Endothelial cell of umbilical vein (primary cell): Measurements from ENCODE around the gene TULP4. TPM values are rescaled to one million over a fixed set of nuclear protein-coding genes. Genes with fewer than 3 reads are reported as not detected.
A peak's percentile ranks its signal among the peaks of the same experiment; 100 is the strongest.

Experiments used
- BruUV-seq: library from RNA; stranded (reverse); fragments of 400-500 nt; replicated peaks from 2 replicates; lab custom pipeline; 2021; lab: Mats Ljungman, UMichigan
- CTCF ChIA-PET: fragments of 300-600, 350-600 bp; sonication (Branson Sonifier 250); formaldehyde crosslinking; loops from one replicate; lab custom pipeline; 2021; ENCODE audit warnings: antibody characterized with exemption, inconsistent platforms; lab: Charles Lee
- POLR2A ChIA-PET: fragments of 300-600, 350-600 bp; sonication (Branson Sonifier 250); formaldehyde crosslinking; loops from one replicate; lab custom pipeline; 2021; ENCODE audit warnings: antibody characterized with exemption, inconsistent platforms; lab: Charles Lee
- DNase-seq: peaks from one replicate; pipeline ENCODE4 v3.0.0-alpha.2; 2011; ENCODE audit warnings: low read depth, low spot score
- FAIRE-seq: peaks from 2 replicates; lab custom pipeline; 2011; peaks lifted over from hg19 to GRCh38; lab: Jason Lieb, UNC
- H2AFZ ChIP-seq: 2 replicates; pipeline ENCODE4 v1.6.0; 2012; ENCODE audit warnings: low read depth, low read length, control low read depth, inconsistent platforms
- H3K27ac ChIP-seq: 2 replicates; pipeline ENCODE4 v1.5.1; 2011; ENCODE audit warnings: low read depth, mild to moderate bottlenecking, control low read depth, low read length, moderate library complexity; ENCODE audit not compliant: insufficient read depth
- H3K27me3 ChIP-seq, 2 experiments: 2 replicates each; pipeline versions ENCODE4 v1.6.0 to v1.6.1; 2011; ENCODE audit warnings: low read length in 2 of 2, mixed read lengths in 1 of 2; ENCODE audit not compliant: control insufficient read depth in 2 of 2, insufficient read depth in 2 of 2
- H3K36me3 ChIP-seq, 2 experiments: 2 replicates in 1 of 2; 3 replicates in 1 of 2; pipeline ENCODE4 v1.5.1; 2011; ENCODE audit warnings: low read length in 2 of 2, mild to moderate bottlenecking in 1 of 2, moderate library complexity in 1 of 2; ENCODE audit not compliant: control insufficient read depth in 2 of 2, insufficient read depth in 2 of 2; ENCODE audit errors: extremely low read depth in 1 of 2
- H3K4me1 ChIP-seq: 3 replicates; pipeline ENCODE4 v1.5.1; 2011; ENCODE audit warnings: mild to moderate bottlenecking, low read length; ENCODE audit not compliant: control insufficient read depth, insufficient read depth; ENCODE audit errors: extremely low read depth
- H3K4me2 ChIP-seq: 2 replicates; pipeline ENCODE4 v1.6.1; 2011; ENCODE audit warnings: low read length, control low read depth, mixed read lengths; ENCODE audit not compliant: insufficient read depth
- H3K4me3 ChIP-seq, 3 experiments: fragments of 200-600 bp in 1 of 3; sonication (generic), shearing (Covaris generic) in 1 of 3; replicated peaks in 1 of 3; 2 replicates each; pipeline ENCODE4 v1.5.1; 2011 to 2016; ENCODE audit warnings: control low read depth in 3 of 3, low read length in 3 of 3, mild to moderate bottlenecking in 2 of 3, inconsistent platforms in 1 of 3, low read depth in 1 of 3, moderate library complexity in 1 of 3; ENCODE audit not compliant: insufficient read depth in 1 of 3
- H3K79me2 ChIP-seq: 2 replicates; pipeline ENCODE4 v1.6.0; 2012; ENCODE audit warnings: low read length, inconsistent platforms; ENCODE audit not compliant: control insufficient read depth, insufficient read depth
- H3K9ac ChIP-seq: replicated peaks from 2 replicates; pipeline ENCODE3; 2011; ENCODE audit warnings: low read length, control low read depth; ENCODE audit not compliant: insufficient read depth; ENCODE audit errors: extremely low read depth
- H3K9me1 ChIP-seq: replicated peaks from 3 replicates; pipeline ENCODE4 v1.6.0; 2011; ENCODE audit warnings: mild to moderate bottlenecking, low read length; ENCODE audit not compliant: control insufficient read depth, insufficient read depth; ENCODE audit errors: extremely low read depth
- H3K9me3 ChIP-seq: replicated peaks from 2 replicates; pipeline ENCODE4 v1.5.1; 2012; ENCODE audit warnings: low read length, inconsistent platforms; ENCODE audit not compliant: control insufficient read depth, insufficient read depth
- H4K20me1 ChIP-seq: replicated peaks from 2 replicates; pipeline ENCODE3; 2011; ENCODE audit warnings: mild to moderate bottlenecking, low read length; ENCODE audit not compliant: control insufficient read depth, insufficient read depth; ENCODE audit errors: extremely low read depth
- EZH2 ChIP-seq: IDR thresholded peaks from 2 replicates; pipeline ENCODE4 v1.6.1; 2012; ENCODE audit warnings: borderline replicate concordance, low read depth, mild to moderate bottlenecking, moderate library complexity, low read length, inconsistent platforms; ENCODE audit not compliant: severe bottlenecking
- FOS ChIP-seq: IDR thresholded peaks from 2 replicates; pipeline ENCODE4 v1.6.1; 2011; ENCODE audit warnings: mild to moderate bottlenecking, low read length, moderate library complexity, borderline replicate concordance; ENCODE audit not compliant: insufficient read depth
- GATA2 ChIP-seq: IDR thresholded peaks from 2 replicates; pipeline ENCODE4 v1.7.0; 2011; ENCODE audit warnings: low read depth, mild to moderate bottlenecking, moderate library complexity, mixed read lengths, low read length; ENCODE audit not compliant: insufficient read length, insufficient read depth
- JUN ChIP-seq: IDR thresholded peaks from 2 replicates; pipeline ENCODE4 v1.6.1; 2011; ENCODE audit warnings: borderline replicate concordance, low read depth; ENCODE audit not compliant: insufficient read length, insufficient read depth
- MYC ChIP-seq: IDR thresholded peaks from one replicate; pipeline ENCODE4 v1.6.1; 2011; ENCODE audit warnings: mild to moderate bottlenecking, low read depth, low read length
- POLR2A ChIP-seq: IDR thresholded peaks from 2 replicates; pipeline ENCODE4 v1.6.1; 2012; ENCODE audit warnings: low read depth, mild to moderate bottlenecking, control low read depth, low read length
- dilution Hi-C: fragments of 300-500 bp; cut with MboI; formaldehyde crosslinking; loops from one replicate; pipeline ENCODE4 v1.15.0; 2019; ENCODE audit warnings: low sequenced_read_pairs; ENCODE audit not compliant: extremely low pct_ligation_motif_present
- intact Hi-C: fragments of 100-400 bp; cut with micrococcal nuclease; formaldehyde crosslinking; loops from one replicate; pipeline ENCODE4 v1.10.0; 2022
- polyA plus RNA-seq, 4 experiments: library from polyadenylated mRNA; depleted of rRNA in 3 of 4; stranded (reverse) in 3 of 4; unstranded in 1 of 4; fragments of >200 nt; gene quantifications; 2 replicates each; pipeline versions ENCODE4 v1.2.1 to v1.2.3, GENCODE V29; 2011 to 2012; ENCODE audit warnings: missing spikeins in 1 of 4
- total RNA-seq: library from RNA; stranded (reverse); gene quantifications from 2 replicates; pipeline ENCODE4 v1.2.3, GENCODE V29; 2021
- TF ChIP-seq, protein P1 (sequence below): IDR thresholded peaks from 2 replicates; pipeline ENCODE4 v1.6.1; 2011; ENCODE audit not compliant: insufficient read depth, insufficient read length
- TF ChIP-seq, protein P2 (sequence below), 2 donors: IDR thresholded peaks; 1 replicate in 1 of 2; 2 replicates in 1 of 2; pipeline ENCODE4 v1.5.1; 2011; ENCODE audit warnings: low read length in 2 of 2, mild to moderate bottlenecking in 2 of 2, moderate library complexity in 2 of 2, control low read depth in 1 of 2, inconsistent platforms in 1 of 2, low read depth in 1 of 2; ENCODE audit not compliant: insufficient read depth in 1 of 2; ENCODE audit errors: extremely low read depth in 1 of 2

The TULP4 gene
- total and polyA plus RNA-seq, 2 donors (not counting 3 experiments of a cell fraction or from before 2014, with no cell fraction given) = 10.8 to 55.1 TPM

DNA sequence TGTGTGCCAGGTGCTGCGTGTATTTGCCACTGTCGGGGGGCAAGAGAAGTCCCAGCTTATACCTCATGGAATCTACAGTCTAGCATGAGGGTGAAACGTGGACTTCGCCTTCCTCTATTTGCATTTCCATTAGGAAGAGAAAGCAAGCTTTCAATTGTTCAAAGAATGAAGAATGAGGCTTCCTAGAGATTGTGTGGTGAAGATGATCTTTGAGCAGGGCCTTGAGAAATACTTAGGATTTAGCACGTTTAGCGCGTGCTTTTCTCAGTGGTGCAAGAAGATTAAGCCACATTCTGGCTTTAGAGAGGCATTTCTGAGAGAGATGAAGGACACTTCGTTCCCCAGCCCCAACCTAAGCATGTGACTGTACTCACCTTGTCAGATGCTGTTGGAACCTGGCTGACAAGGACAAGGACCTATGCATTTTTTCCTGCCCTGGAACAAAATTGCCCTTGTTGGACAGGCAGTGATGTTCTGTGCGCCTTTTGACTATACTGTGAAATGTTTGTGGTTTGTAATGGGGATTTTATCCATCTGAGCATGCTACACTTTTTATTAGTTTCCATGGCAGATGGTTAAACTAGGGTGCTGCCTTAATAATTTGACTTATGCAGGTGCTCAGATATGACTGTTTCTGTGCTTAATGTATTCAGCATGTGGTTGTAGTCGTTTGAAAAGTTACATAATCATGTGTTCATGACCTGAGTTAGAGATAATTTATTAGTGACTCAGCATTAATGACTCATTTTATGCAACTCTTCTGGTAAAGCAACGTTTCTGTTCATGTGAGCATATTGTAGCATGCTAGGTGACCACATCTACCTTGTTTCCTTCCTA lies 10.7 kb downstream of the TULP4 start:
- Histone ChIP-seq H3K9me3 (no peaks in the 10 kb centered on the region), H3K36me3 (no peaks in the 10 kb centered on the region), H3K4me2 (no peak overlapping the region), H3K4me1 (peaks cover 24% of the 10 kb centered on the region), H3K27ac (no peak overlapping the region), H4K20me1 (peaks cover 2% of the 10 kb centered on the region), H3K79me2 (peaks cover 31% of the 10 kb centered on the region), H3K9ac (no peak overlapping the region), H2AFZ (no peak overlapping the region), H3K27me3 (no peaks in the 10 kb centered on the region), H3K4me3 (no peak overlapping the region), H3K9me1 (no peaks in the 10 kb centered on the region)
- no TSS peak for BruUV-seq
- TF ChIP-seq GATA2 (no peak), MYC (no peak), JUN (peak; percentile 52), POLR2A (no peak), EZH2 (no peak), FOS (peak; percentile 67)
- TF ChIP-seq, protein P1, sequence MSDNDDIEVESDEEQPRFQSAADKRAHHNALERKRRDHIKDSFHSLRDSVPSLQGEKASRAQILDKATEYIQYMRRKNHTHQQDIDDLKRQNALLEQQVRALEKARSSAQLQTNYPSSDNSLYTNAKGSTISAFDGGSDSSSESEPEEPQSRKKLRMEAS = no peak
- TF ChIP-seq, protein P2, sequence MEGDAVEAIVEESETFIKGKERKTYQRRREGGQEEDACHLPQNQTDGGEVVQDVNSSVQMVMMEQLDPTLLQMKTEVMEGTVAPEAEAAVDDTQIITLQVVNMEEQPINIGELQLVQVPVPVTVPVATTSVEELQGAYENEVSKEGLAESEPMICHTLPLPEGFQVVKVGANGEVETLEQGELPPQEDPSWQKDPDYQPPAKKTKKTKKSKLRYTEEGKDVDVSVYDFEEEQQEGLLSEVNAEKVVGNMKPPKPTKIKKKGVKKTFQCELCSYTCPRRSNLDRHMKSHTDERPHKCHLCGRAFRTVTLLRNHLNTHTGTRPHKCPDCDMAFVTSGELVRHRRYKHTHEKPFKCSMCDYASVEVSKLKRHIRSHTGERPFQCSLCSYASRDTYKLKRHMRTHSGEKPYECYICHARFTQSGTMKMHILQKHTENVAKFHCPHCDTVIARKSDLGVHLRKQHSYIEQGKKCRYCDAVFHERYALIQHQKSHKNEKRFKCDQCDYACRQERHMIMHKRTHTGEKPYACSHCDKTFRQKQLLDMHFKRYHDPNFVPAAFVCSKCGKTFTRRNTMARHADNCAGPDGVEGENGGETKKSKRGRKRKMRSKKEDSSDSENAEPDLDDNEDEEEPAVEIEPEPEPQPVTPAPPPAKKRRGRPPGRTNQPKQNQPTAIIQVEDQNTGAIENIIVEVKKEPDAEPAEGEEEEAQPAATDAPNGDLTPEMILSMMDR (IDR thresholded peaks at IDR 0.05; ENCODE audit: extremely low read depth in 1 of 2, insufficient read depth in 1 of 2, low read depth in 1 of 2, low read length in 2 of 2) = no peak
- ChIA-PET CTCF (no interaction called here), POLR2A (no interaction called here)
- intact Hi-C loops (no loop called here), dilution Hi-C loops (no loop called here)
- FAIRE-seq (peak; percentile 55), DNase-seq (peak; percentile 47)
